K562 (cell line): ENCODE results near the gene TIMM22. TPM values are rescaled to one million over a fixed set of nuclear protein-coding genes. Genes with fewer than 3 reads are reported as not detected.

Experiments
- ATAC-seq: fragments of 200-7000 bp; cut with Tn5 transposase; 3 replicates; pipeline ENCODE4 v1.9.1; 2020; ENCODE audit warnings: moderate library complexity
- BruUV-seq: library from RNA; stranded (reverse); fragments of 400-500 nt; replicated peaks from 2 replicates; lab custom pipeline; 2021; lab: Mats Ljungman, UMichigan
- CTCF ChIA-PET: fragments of 300-600 bp; formaldehyde crosslinking; extraction: SDS; loops from one replicate; lab custom pipeline; 2021; ENCODE audit warnings: low intra/inter-chr PET ratio; lab: Yijun Ruan, JAX
- POLR2A ChIA-PET: fragments of 300-600, 350-650 bp; sonication (Branson Sonifier 250); formaldehyde crosslinking; extraction: SDS; loops from one replicate; lab custom pipeline; 2021; ENCODE audit warnings: antibody characterized with exemption, inconsistent platforms; lab: Yijun Ruan, JAX
- DNase-seq, 4 experiments: peaks; one replicate each; pipeline versions ENCODE4 v3.0.0 to v3.0.0-alpha.2; 2011 to 2018; ENCODE audit warnings: low spot score in 3 of 4, mixed read lengths in 3 of 4; ENCODE audit errors: extremely low read depth in 1 of 4
- FAIRE-seq: peaks from 2 replicates; lab custom pipeline; 2011; peaks lifted over from hg19 to GRCh38; lab: Jason Lieb, UNC
- H2AFZ ChIP-seq: 2 replicates; pipeline ENCODE4 v1.6.0; 2011; ENCODE audit warnings: low read depth, low read length, control low read depth, inconsistent platforms
- H3K27ac ChIP-seq: fragments of 200-600 bp; 3 replicates; pipeline ENCODE4 v1.8.0; 2011; ENCODE audit warnings: low read depth, mild to moderate bottlenecking, control low read depth, inconsistent platforms, low read length, moderate library complexity, mixed read lengths; ENCODE audit errors: extremely low read depth
- H3K27me3 ChIP-seq, 2 experiments: fragments of 300-600 bp in 1 of 2; 2 replicates in 1 of 2; 3 replicates in 1 of 2; pipeline versions ENCODE4 v1.6.0 to v1.8.0; 2011; ENCODE audit warnings: inconsistent platforms in 2 of 2, low read length in 2 of 2, mild to moderate bottlenecking in 1 of 2, mixed read lengths in 1 of 2, moderate library complexity in 1 of 2; ENCODE audit not compliant: control insufficient read depth in 2 of 2, insufficient read depth in 2 of 2
- H3K36me3 ChIP-seq: fragments of 300-600 bp; 3 replicates; pipeline ENCODE4 v1.8.0; 2011; ENCODE audit warnings: mild to moderate bottlenecking, low read length, inconsistent platforms; ENCODE audit not compliant: control insufficient read depth, insufficient read depth
- H3K4me1 ChIP-seq, 2 experiments: fragments of 200-600 bp in 1 of 2; replicated peaks in 1 of 2; 2 replicates in 1 of 2; 3 replicates in 1 of 2; pipeline versions ENCODE4 v1.5.1 to v1.8.0; 2011; ENCODE audit warnings: inconsistent platforms in 2 of 2, low read length in 2 of 2, mild to moderate bottlenecking in 1 of 2, mixed read lengths in 1 of 2, moderate library complexity in 1 of 2; ENCODE audit not compliant: control insufficient read depth in 2 of 2, insufficient read depth in 2 of 2
- H3K4me2 ChIP-seq: 2 replicates; pipeline ENCODE4 v1.6.1; 2011; ENCODE audit warnings: low read length, control low read depth, inconsistent platforms, mixed read lengths; ENCODE audit not compliant: insufficient read depth
- H3K4me3 ChIP-seq: fragments of 200-600 bp; sonication (generic), shearing (Covaris generic); 2 replicates; pipeline ENCODE4 v1.5.1; 2016; ENCODE audit warnings: control low read depth, inconsistent platforms
- H3K79me2 ChIP-seq: fragments of 200-600 bp; 3 replicates; pipeline ENCODE4 v1.8.0; 2011; ENCODE audit warnings: low read length, inconsistent platforms; ENCODE audit not compliant: control insufficient read depth, insufficient read depth
- H3K9ac ChIP-seq, 2 experiments: 2 replicates each; pipeline versions ENCODE4 v1.6.0 to v1.6.1; 2011; ENCODE audit warnings: low read depth in 2 of 2, low read length in 2 of 2, control low read depth in 1 of 2, inconsistent platforms in 1 of 2, mild to moderate bottlenecking in 1 of 2, mixed read lengths in 1 of 2; ENCODE audit not compliant: insufficient read depth in 1 of 2
- H3K9me1 ChIP-seq: one replicate; pipeline ENCODE4 v1.6.0; 2011; ENCODE audit warnings: inconsistent platforms, mild to moderate bottlenecking, low read length, moderate library complexity; ENCODE audit not compliant: control insufficient read depth, insufficient read depth
- H3K9me3 ChIP-seq: replicated peaks from 2 replicates; pipeline ENCODE4 v1.5.1; 2011; ENCODE audit warnings: low read depth, low read length, inconsistent platforms; ENCODE audit not compliant: control insufficient read depth, insufficient read depth
- H4K20me1 ChIP-seq: replicated peaks from 2 replicates; pipeline ENCODE4 v1.6.1; 2011; ENCODE audit warnings: low read length, inconsistent platforms, mixed read lengths; ENCODE audit not compliant: control insufficient read depth, insufficient read depth
- CBX1 ChIP-seq: sonication (generic); IDR thresholded peaks from 2 replicates; pipeline ENCODE4 v1.6.1; 2016; ENCODE audit warnings: antibody characterized with exemption, low read depth, mild to moderate bottlenecking
- DDX20 ChIP-seq: fragments of 450-650 bp; IDR thresholded peaks from 2 replicates; pipeline ENCODE4 v1.6.1; 2016; ENCODE audit warnings: missing genetic modification characterization, low read depth, mild to moderate bottlenecking, missing compliant biosample characterization, moderate library complexity
- HOXB6 ChIP-seq: fragments of 250-450 bp; sonication (Bioruptor Pico); IDR thresholded peaks from 2 replicates; pipeline ENCODE4 v1.5.1; 2022; ENCODE audit warnings: mild to moderate bottlenecking, borderline replicate concordance
- KLF6 ChIP-seq: fragments of 250-450 bp; sonication (Bioruptor Pico); IDR thresholded peaks from 2 replicates; pipeline ENCODE4 v1.4.0; 2020; ENCODE audit warnings: mild to moderate bottlenecking, moderate library complexity, borderline replicate concordance
- OTX1 ChIP-seq: fragments of 450-650 bp; formaldehyde crosslinking; IDR thresholded peaks from 2 replicates; pipeline ENCODE4 v1.4.0; 2022; ENCODE audit warnings: mild to moderate bottlenecking
- PHTF2 ChIP-seq: fragments of 250-450 bp; sonication (Bioruptor Pico); IDR thresholded peaks from 2 replicates; pipeline ENCODE4 v1.5.0; 2021; ENCODE audit warnings: mild to moderate bottlenecking
- SAP30 ChIP-seq: fragments of 200-600 bp; sonication (generic); IDR thresholded peaks from 2 replicates; pipeline ENCODE4 v1.6.1; 2012; ENCODE audit warnings: borderline replicate concordance, low read depth, mild to moderate bottlenecking, moderate library complexity, low read length, control low read depth, inconsistent platforms; ENCODE audit not compliant: insufficient read depth, poor library complexity, severe bottlenecking
- SNRNP70 ChIP-seq: fragments of 200-400 bp; formaldehyde crosslinking; optimal IDR thresholded peaks from 2 replicates; pipeline ENCODE3; 2017; ENCODE audit warnings: low read depth, low read length
- SPI1 ChIP-seq: IDR thresholded peaks from 2 replicates; pipeline ENCODE4 v1.6.1; 2011; ENCODE audit warnings: low read depth, low read length, control low read depth, borderline replicate concordance
- SRF ChIP-seq, 2 experiments: fragments of 250-450, 450-650 bp in 1 of 2; sonication (Bioruptor Pico) in 1 of 2; sonication (generic) in 1 of 2; formaldehyde crosslinking; IDR thresholded peaks; 2 replicates each; pipeline versions ENCODE4 v1.5.0 to v1.5.1; 2020 to 2022; ENCODE audit warnings: mild to moderate bottlenecking in 1 of 2, missing genetic modification reagents in 1 of 2
- ZNF696 ChIP-seq: fragments of 250-450 bp; sonication (Bioruptor Pico); conservative IDR thresholded peaks from 2 replicates; pipeline ENCODE4 v1.4.0; 2020; ENCODE audit warnings: mild to moderate bottlenecking, moderate library complexity
- whole genome bisulfite sequencing: fragments of 100-300 bp; shearing (Covaris generic); methylation state at CpG from one replicate; pipeline ENCODE4 v1.1.6; 2016; ENCODE audit warnings: low coverage, mixed read lengths; ENCODE audit not compliant: insufficient coverage; ENCODE audit errors: missing lambda C conversion rate; 5-methylcytosine and 5-hydroxymethylcytosine counted together
- in situ Hi-C: fragments of 300-500 bp; cut with MboI; formaldehyde crosslinking; loops from 4 replicates; pipeline ENCODE4 v1.15.0; 2018; ENCODE audit warnings: inconsistent platforms, mixed read lengths
- intact Hi-C: fragments of 100-400 bp; cut with micrococcal nuclease; formaldehyde crosslinking; loops from 2 replicates; pipeline ENCODE4 v1.14.2; 2022
- polyA plus RNA-seq, 8 experiments: library from polyadenylated mRNA; depleted of rRNA in 4 of 8; stranded (reverse) in 5 of 8; unstranded in 3 of 8; fragments of >200 nt; fragmentation: Nextera tagmentation in 2 of 8; fragmentation: Illumina TruSeq in 1 of 8; extraction: Ambion mirVana in 2 of 8; extraction: Trizol in 1 of 8; gene quantifications; 2 replicates each; pipeline versions ENCODE4 v1.2.1 to v1.2.3, GENCODE V29; 2011 to 2014; ENCODE audit warnings: inconsistent platforms in 1 of 8, missing spikeins in 1 of 8
- total RNA-seq, 7 experiments: library from RNA; depleted of rRNA in 6 of 7; stranded (reverse); fragments of >200 nt in 6 of 7; fragmentation: Illumina TruSeq in 2 of 7; extraction: Trizol in 2 of 7; gene quantifications; 2 replicates each; pipeline versions ENCODE4 v1.2.1 to v1.2.3, GENCODE V29; 2011 to 2021; ENCODE audit warnings: low replicate concordance in 1 of 7
- TF ChIP-seq, protein P1 (sequence below): fragments of 250-450 bp; sonication (Bioruptor Pico); IDR thresholded peaks from 2 replicates; pipeline ENCODE4 v1.4.0; 2020; ENCODE audit warnings: mild to moderate bottlenecking, moderate library complexity, borderline replicate concordance

The TIMM22 gene
- total and polyA plus RNA-seq, 9 of the 15 experiments (the other 6 are each of a cell fraction or from before 2014, with no cell fraction given): 5.9 to 14.1 (median 10.3) TPM

DNA sequence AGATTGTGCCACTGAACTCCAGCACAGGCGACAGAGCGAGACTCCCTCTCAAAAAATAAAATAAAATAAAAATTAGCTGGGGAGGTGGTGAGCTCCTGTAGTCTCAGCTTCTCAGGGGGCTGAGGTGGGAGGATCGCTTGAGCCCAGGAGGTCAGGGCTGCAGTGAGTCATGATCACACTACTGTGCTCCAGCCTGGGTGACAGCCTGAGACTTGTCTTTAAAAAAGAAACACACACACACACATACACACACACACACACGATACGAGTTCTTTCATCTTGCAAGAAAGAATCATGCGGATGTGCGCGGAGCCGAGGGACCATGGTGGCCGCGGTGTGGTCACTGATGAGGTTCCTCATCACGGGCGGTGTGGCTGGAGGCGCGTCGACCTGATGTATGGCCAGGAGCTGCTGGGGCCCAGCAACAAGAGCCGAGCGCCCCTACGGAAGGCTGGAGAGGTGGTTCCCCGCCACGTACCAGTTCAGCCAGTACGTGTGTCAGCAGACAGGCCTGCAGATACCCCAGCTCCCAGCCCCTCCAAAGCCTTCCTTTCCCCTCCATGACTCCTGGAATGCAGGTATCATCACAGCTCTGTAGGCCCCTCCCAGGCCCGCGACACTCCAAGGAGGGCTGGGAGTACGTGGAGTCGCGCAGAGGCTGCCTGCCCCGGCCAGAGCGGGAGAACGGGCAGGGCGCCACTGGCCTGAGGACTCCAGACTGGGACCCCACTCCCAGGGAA is 38.0 kb upstream of the TIMM22 start (continued):
- no peak for TF ChIP-seq SAP30

DNA sequence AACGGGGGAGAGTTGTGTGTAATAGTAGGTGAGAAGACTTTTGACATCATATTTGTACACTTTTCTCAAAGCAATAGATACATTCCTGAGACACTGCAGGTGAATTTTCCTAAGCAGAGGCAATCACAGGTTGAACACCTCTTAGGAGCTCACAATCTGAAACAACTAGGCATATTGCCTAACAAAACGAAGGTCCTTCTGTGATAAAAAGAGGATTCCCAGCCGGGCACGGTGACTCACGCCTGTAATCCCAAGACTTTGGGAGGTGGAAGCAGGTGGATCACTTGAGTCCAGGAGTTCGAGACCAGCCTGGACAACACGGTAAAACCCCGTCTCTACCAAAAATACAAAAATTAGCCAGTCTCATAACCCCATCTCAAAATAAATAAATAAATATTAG is 34.8 kb upstream of the TIMM22 start:
- Histone ChIP-seq H3K4me2 (no peak overlapping the region), H3K36me3 (no peaks in the 10 kb centered on the region), H3K9me1 (no peaks in the 10 kb centered on the region), H3K27ac (no peak overlapping the region), H3K9me3 (no peaks in the 10 kb centered on the region), H2AFZ (no peak overlapping the region), H3K79me2 (no peaks in the 10 kb centered on the region), H3K9ac (no peak overlapping the region), H3K4me3 (no peak overlapping the region), H3K4me1 (no peaks in the 10 kb centered on the region), H4K20me1 (no peaks in the 10 kb centered on the region), H3K27me3 (peaks cover 12 to 52% of the 10 kb centered on the region in 2 experiments; a peak in 4 of 5 replicates)
- ATAC-seq (no peak), FAIRE-seq (no peak), DNase-seq (no peak)
- 4% methylated on average over 8 of the region's 8 CpGs for WGBS
- POLR2A ChIA-PET: interaction anchor here (1.0 kb wide), 1 partner anchor 29 kb away, joined by 3 read pairs; no protein-coding TSS in a partner anchor
- CTCF ChIA-PET: no interaction called here
- no TSS peak for BruUV-seq
- in situ Hi-C loops (no loop called here), intact Hi-C loops (no loop called here)
- no peak for TF ChIP-seq SRF (CRISPR knock-in tag; IDR thresholded peaks at IDR 0.05)
- TF ChIP-seq SPI1: no peak
- no peak for TF ChIP-seq KLF6 (CRISPR knock-in tag)
- no peak for TF ChIP-seq ZNF696
- no peak for TF ChIP-seq OTX1 (CRISPR knock-in tag)
- TF ChIP-seq PHTF2 (CRISPR knock-in tag): no peak
- TF ChIP-seq, protein P1, sequence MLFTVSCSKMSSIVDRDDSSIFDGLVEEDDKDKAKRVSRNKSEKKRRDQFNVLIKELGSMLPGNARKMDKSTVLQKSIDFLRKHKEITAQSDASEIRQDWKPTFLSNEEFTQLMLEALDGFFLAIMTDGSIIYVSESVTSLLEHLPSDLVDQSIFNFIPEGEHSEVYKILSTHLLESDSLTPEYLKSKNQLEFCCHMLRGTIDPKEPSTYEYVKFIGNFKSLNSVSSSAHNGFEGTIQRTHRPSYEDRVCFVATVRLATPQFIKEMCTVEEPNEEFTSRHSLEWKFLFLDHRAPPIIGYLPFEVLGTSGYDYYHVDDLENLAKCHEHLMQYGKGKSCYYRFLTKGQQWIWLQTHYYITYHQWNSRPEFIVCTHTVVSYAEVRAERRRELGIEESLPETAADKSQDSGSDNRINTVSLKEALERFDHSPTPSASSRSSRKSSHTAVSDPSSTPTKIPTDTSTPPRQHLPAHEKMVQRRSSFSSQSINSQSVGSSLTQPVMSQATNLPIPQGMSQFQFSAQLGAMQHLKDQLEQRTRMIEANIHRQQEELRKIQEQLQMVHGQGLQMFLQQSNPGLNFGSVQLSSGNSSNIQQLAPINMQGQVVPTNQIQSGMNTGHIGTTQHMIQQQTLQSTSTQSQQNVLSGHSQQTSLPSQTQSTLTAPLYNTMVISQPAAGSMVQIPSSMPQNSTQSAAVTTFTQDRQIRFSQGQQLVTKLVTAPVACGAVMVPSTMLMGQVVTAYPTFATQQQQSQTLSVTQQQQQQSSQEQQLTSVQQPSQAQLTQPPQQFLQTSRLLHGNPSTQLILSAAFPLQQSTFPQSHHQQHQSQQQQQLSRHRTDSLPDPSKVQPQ (CRISPR knock-in tag): no peak
- no peak for TF ChIP-seq DDX20
- no peak for TF ChIP-seq CBX1
- no peak for TF ChIP-seq SNRNP70
- no peak for TF ChIP-seq HOXB6 (CRISPR knock-in tag)
